GM12873 (cell line): Measurements from ENCODE around the gene TNFRSF1B.

Experiments used
- TF ChIP-seq, protein P1 (sequence below): IDR thresholded peaks from 2 replicates; pipeline ENCODE4 v1.5.1; 2012; ENCODE audit warnings: low read depth, mild to moderate bottlenecking, moderate library complexity, low read length, control low read depth; ENCODE audit not compliant: insufficient read depth; ENCODE audit errors: missing control alignments

The TNFRSF1B gene

DNA sequence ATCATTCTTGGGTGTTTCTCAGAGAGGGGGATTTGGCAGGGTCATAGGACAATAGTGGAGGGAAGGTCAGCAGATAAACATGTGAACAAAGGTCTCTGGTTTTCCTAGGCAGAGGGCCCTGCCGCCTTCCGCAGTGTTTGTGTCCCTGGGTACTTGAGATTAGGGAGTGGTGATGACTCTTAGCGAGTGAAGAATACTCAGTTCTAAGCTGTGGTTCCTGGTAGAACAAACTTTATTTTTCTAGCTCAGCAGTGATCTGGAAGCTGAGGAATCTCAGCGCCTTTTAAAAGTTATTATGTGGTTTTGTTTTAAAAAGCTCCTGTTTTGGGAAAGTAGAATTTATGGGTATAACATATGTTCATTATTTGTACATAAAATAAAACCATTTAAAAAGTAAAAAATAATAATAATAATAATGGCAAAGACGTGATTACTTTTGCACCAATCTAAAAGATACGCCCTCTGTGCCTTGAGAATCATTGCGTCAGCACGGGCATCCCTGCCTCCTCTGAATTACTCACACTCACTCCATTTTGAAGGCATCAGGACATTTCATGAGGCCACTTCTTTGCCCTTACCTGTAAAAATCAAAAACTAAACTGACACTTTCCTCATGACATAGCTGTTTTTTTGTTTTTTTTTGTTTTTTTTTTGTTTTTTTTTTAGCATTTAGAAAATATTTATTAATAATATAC is 29.7 kb upstream of the TNFRSF1B start:
- TF ChIP-seq, protein P1, sequence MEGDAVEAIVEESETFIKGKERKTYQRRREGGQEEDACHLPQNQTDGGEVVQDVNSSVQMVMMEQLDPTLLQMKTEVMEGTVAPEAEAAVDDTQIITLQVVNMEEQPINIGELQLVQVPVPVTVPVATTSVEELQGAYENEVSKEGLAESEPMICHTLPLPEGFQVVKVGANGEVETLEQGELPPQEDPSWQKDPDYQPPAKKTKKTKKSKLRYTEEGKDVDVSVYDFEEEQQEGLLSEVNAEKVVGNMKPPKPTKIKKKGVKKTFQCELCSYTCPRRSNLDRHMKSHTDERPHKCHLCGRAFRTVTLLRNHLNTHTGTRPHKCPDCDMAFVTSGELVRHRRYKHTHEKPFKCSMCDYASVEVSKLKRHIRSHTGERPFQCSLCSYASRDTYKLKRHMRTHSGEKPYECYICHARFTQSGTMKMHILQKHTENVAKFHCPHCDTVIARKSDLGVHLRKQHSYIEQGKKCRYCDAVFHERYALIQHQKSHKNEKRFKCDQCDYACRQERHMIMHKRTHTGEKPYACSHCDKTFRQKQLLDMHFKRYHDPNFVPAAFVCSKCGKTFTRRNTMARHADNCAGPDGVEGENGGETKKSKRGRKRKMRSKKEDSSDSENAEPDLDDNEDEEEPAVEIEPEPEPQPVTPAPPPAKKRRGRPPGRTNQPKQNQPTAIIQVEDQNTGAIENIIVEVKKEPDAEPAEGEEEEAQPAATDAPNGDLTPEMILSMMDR, result no peak

DNA sequence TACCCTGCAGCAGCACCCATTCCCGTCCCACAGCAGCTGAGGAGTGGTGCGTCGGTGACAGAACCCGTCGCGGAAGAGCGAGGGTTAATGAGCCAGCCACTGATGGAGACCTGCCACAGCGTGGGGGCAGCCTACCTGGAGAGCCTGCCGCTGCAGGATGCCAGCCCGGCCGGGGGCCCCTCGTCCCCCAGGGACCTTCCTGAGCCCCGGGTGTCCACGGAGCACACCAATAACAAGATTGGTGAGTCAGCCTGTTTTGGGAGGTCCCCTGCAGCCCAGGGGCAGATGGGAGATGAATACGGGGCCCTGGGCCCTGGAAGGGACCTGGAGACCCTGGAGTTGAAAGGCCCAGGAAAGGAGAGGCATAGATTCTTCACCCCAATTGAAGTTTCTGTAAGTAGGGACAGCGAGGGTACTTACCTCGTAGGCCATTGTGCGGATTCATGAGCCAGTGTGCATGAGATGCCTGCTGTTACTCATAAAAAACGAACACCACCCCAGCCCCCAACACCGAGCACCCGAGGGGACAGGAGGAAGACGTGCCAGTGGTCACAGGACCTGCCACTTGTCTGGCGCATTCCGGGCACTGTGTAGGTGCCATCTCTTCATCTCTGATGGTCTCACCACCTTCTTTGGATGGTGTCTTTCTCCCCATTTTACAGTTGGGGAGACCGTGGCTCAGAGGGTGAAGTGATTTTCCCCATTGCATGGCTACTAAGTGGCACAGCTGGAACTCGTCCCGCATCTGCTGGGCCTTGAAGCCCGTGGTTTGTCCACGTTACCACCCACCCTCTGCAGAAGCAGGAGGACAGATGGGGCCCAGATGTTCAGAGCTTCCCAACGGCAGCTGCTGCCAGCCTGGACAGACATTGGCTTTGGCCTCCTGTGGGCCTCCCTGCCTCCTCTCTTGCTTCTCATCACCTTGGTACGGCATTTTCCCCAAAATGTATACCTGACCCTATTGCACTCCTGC is 28.3 kb upstream of the TNFRSF1B start:
- TF ChIP-seq, protein P1, result no peak

DNA sequence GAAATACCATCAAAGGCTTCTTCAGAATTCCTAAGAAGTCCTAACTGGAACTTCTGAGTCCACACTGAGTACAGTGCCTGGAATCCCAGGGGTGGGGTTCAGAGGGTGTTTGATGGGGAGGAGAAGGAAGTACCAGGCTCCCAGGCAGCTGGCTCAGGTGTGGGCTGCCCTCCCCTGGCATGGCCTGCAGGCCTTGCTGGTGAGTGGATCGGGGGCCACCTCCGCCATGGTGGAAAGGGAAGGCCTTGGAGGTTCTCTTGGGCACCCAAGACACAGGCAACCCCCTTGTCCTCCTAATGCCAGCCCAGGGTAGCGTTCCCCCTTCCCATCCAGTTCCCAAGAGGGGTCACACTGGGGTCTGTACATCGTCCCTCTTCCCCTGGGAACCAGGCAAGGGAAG is 26.8 kb upstream of the TNFRSF1B start:
- TF ChIP-seq, protein P1, result no peak

DNA sequence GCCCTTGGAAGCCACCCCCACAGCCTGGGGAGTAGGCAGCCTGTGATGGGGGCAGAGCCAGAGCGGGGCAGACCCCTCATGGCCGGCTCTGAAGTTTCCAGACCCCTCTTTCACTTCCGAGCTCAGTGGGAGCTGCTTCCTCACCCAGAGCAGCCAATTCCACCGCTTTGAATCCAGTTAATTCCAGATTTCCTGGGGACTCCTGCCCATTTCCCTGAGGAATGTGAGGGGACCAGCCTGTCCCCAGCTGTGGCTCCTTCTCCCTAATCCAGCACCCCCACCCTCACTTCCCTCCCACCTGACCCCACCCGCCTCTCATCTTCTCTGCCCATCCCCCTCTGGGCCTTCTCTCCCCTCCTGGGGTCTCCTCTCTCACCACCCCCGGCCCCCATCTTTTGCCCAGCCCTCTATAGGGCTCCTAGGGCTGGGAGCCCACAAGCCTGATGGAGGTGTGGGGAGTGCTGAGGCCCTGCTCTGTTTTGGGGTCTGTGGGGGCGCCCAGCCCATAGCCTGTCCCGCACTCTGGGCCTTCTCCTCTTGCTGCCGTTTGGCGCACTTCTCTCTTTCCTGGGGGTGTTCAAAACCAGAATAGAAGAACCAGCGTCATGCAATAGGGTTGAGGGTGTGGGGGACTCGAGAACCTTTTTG is 26.2 kb upstream of the TNFRSF1B start:
- TF ChIP-seq, protein P1, result no peak

DNA sequence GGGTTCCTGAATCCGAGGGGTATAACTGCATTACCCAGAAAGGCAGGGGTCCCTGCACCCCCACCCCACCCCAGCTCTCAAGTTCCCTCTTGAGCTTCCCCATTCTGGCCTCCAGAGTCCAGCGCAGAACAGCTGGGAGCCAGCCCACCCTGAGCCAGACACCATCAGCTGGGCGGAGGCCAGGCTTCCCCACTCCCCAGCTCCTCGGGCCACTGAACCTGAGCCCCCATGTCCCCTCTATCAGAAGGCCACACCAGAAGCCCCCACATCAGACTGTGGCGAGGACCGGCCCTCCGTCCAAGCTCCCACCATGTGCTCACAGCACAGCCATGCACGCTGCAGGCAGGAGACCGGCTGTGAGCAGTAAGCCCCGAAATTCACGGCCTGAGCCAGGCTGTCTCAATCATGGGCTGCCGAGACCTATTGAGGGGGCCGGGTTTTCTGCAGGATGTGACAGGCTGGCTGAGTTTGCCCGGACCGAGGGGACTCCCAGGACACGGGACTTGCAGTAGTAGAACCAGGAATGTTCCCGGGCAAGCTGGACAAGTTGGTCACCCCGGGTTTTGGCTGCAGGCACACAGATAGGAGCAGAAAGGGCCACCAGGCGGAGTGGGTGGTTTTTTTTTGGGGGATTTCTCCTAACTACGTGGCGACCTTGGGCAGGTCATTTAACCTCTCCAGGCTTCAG is 25.5 kb upstream of the TNFRSF1B start:
- TF ChIP-seq, protein P1, result no peak

DNA sequence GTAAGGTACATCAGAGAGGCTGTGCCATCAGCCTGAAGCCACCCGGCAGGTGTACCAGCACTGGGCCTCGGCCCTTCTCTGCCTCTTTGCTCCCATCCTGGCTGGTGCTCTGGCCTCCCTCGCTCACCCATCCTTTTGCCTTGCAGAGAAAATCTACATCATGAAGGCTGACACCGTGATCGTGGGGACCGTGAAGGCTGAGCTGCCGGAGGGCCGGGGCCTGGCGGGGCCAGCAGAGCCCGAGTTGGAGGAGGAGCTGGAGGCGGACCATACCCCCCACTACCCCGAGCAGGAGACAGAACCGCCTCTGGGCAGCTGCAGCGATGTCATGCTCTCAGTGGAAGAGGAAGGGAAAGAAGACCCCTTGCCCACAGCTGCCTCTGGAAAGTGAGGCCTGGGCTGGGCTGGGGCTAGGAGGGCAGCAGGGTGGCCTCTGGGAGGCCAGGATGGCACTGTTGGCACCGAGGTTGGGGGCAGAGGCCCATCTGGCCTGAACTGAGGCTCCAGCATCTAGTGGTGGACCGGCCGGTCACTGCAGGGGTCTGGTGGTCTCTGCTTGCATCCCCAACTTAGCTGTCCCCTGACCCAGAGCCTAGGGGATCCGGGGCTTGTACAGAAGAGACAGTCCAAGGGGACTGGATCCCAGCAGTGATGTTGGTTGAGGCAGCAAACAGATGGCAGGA is 24.5 kb upstream of the TNFRSF1B start:
- TF ChIP-seq, protein P1, result no peak
